BLaER1 treated with 17β-estradiol and CSF1 and Interleukin-3, amounts not matched to agents 10 nM and 100 nM (cell line): Measurements from ENCODE around the gene PHAX.
"Not testable (repeated sequence)": the region's sequence is repeated elsewhere in the genome, so short reads cannot be mapped to it uniquely, and the experiment has no call there.

Source experiments
- H3K27ac ChIP-seq, 11 experiments: shearing (Covaris generic); formaldehyde crosslinking; 2 replicates each; pipeline ENCODE4 v1.8.1; 2022
- H3K27me3 ChIP-seq, 11 experiments: shearing (Covaris generic); formaldehyde crosslinking; 2 replicates each; pipeline ENCODE4 v1.8.1; 2022
- H3K36me3 ChIP-seq, 11 experiments: shearing (Covaris generic); formaldehyde crosslinking; 2 replicates each; pipeline ENCODE4 v1.8.1; 2022
- H3K4me1 ChIP-seq, 10 experiments: shearing (Covaris generic); formaldehyde crosslinking; 2 replicates each; pipeline ENCODE4 v1.8.1; 2022
- H3K4me2 ChIP-seq, 11 experiments: shearing (Covaris generic); formaldehyde crosslinking; 2 replicates each; pipeline ENCODE4 v1.8.1; 2022
- H3K4me3 ChIP-seq, 10 experiments: shearing (Covaris generic); formaldehyde crosslinking; 2 replicates each; pipeline ENCODE4 v1.8.1; 2022
- H3K9ac ChIP-seq, 11 experiments: shearing (Covaris generic); formaldehyde crosslinking; 2 replicates each; pipeline ENCODE4 v1.8.1; 2022
- H3K9me3 ChIP-seq, 11 experiments: shearing (Covaris generic); formaldehyde crosslinking; replicated peaks in 1 of 11; 2 replicates each; pipeline ENCODE4 v1.8.1; 2022
- H4K20me1 ChIP-seq, 11 experiments: shearing (Covaris generic); formaldehyde crosslinking; 2 replicates each; pipeline ENCODE4 v1.8.1; 2022
- Cebpa-rat ChIP-seq, 11 experiments: shearing (Covaris generic); IDR thresholded peaks; 2 replicates each; pipeline ENCODE4 v1.8.1; 2022

PHAX gene

DNA sequence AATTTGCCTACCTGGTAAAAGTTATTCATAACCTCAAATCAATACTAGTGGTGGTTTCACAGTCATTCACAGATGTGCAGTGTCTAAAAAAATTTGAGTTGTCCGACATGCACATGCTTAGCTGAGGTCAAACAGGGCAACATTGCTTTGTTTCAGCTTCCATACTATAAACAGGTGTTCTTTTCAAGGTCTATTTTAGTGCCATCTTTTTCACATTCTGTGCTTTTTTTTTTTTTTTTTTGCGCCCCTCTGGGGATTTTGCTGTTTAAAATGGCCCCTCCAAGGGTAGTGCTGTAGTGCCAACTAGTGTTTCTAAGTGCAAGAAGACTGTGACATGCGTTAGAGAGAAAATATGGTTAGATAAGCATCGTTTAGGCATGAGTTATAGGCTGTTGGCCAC is 14.5 kb downstream of the PHAX start:
- Histone ChIP-seq H3K4me3 (no peak overlapping the region), H4K20me1 (peaks cover 15 to 85% (median 41%) of the 10 kb centered on the region in 11 experiments; a peak in 19 of 22 replicates), H3K4me1 (peaks cover 0 to 4% (median 0%) of the 10 kb centered on the region in 10 experiments; a peak in 1 of 20 replicates), H3K27me3 (no peaks in the 10 kb centered on the region), H3K36me3 (peaks cover 88 to 100% (median 99%) of the 10 kb centered on the region in 11 experiments), H3K4me2 (no peak overlapping the region), H3K27ac (no peak overlapping the region), H3K9me3 (no peaks in the 10 kb centered on the region), H3K9ac (no peak overlapping the region)
- no peak for TF ChIP-seq Cebpa-rat (IDR thresholded peaks at IDR 0.05)

GRCh38 chr5:126617603-126618002 is 16.9 kb downstream of the PHAX start:
- not testable (repeated sequence) for H3K9ac ChIP-seq, H3K9me3 ChIP-seq, H3K27ac ChIP-seq, H3K27me3 ChIP-seq, H3K4me2 ChIP-seq, H3K4me3 ChIP-seq, H3K4me1 ChIP-seq
- Histone ChIP-seq H4K20me1 (peaks cover 13 to 74% (median 26%) of the 10 kb centered on the region in 11 experiments; a peak in 19 of 22 replicates), H3K36me3 (peaks cover 83 to 100% (median 98%) of the 10 kb centered on the region in 11 experiments)

- no peaks in the 10 kb centered on the region for H3K9me3 ChIP-seq
- H3K4me3 ChIP-seq = no peak overlapping the region
- no peak for TF ChIP-seq Cebpa-rat (IDR thresholded peaks at IDR 0.05)
- no peak overlapping the region for H3K27ac ChIP-seq
- no peaks in the 10 kb centered on the region for H3K27me3 ChIP-seq
- no peak overlapping the region for H3K9ac ChIP-seq
- no peak overlapping the region for H3K4me2 ChIP-seq
- peaks cover 0 to 23% (median 6%) of the 10 kb centered on the region in 10 experiments; a peak in 12 of 20 replicates for H3K4me1 ChIP-seq
- H3K36me3 ChIP-seq = peaks cover 74 to 100% (median 89%) of the 10 kb centered on the region in 11 experiments
- H4K20me1 ChIP-seq = peaks cover 0 to 52% (median 8%) of the 10 kb centered on the region in 11 experiments; a peak in 14 of 22 replicates
Measured at GRCh38 chr5:126619781-126620180, 19.0 kb downstream of the PHAX start.

DNA sequence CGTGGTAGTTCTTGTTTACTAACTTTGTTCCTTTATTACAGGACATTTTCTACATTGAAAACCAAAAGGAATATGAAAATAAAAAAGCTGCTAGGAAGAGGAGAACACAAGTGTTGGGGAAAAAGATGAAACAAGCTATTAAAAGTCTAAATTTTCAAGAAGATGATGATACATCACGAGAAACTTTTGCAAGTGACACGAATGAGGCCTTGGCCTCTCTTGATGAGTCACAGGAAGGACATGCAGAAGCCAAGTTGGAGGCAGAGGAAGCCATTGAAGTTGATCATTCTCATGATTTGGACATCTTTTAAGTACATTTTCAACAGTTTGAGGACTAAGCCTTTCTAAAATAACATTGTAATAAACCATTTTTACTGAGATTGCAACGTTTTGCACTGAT is 23.8 kb downstream of the PHAX start:
- H3K4me3 ChIP-seq = no peak overlapping the region
- peak overlapping the region in 2 of 11 experiments; percentile 23 to 42; a peak in 4 of 22 replicates for H3K27ac ChIP-seq
- TF ChIP-seq Cebpa-rat (IDR thresholded peaks at IDR 0.05) = no peak
- no peaks in the 10 kb centered on the region for H3K27me3 ChIP-seq
- peaks cover 0 to 27% (median 6%) of the 10 kb centered on the region in 10 experiments; a peak in 12 of 20 replicates for H3K4me1 ChIP-seq
- H4K20me1 ChIP-seq = peaks cover 0 to 17% (median 3%) of the 10 kb centered on the region in 11 experiments; a peak in 5 of 22 replicates
- H3K9me3 ChIP-seq = no peaks in the 10 kb centered on the region
- no peak overlapping the region for H3K9ac ChIP-seq
- peaks cover 50 to 93% (median 77%) of the 10 kb centered on the region in 11 experiments for H3K36me3 ChIP-seq
- peak overlapping the region in 6 of 11 experiments; percentile 13 to 67 (median 30); a peak in 8 of 22 replicates for H3K4me2 ChIP-seq

DNA sequence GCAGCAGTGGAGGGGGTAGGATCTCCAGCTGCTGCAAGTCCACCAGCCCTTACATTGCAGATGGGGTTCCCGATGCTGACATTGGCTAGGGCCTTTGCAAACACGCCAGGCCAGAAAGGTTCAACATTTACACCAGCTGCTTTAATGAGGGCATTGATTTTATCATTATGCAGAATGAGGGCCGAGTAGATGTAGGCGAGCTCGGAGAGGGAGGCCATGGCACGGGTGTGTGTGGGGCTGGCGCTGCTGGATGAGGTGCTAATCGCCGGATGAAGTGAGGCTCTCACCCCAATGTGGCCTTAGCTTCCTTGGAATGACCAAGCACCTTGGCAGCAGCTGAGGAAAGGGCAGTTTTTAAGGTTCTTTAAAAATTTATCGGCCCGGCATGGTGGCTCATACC is 27.4 kb downstream of the PHAX start:
- no peaks in the 10 kb centered on the region for H3K9me3 ChIP-seq
- no peak overlapping the region for H3K27ac ChIP-seq
- H3K4me1 ChIP-seq = peaks cover 0 to 24% (median 6%) of the 10 kb centered on the region in 10 experiments; a peak in 12 of 20 replicates
- peaks cover 26 to 57% (median 44%) of the 10 kb centered on the region in 11 experiments for H3K36me3 ChIP-seq
- no peak for TF ChIP-seq Cebpa-rat (IDR thresholded peaks at IDR 0.05)
- H3K4me3 ChIP-seq = no peak overlapping the region
- H3K9ac ChIP-seq = no peak overlapping the region
- H4K20me1 ChIP-seq = peaks cover 0 to 7% (median 0%) of the 10 kb centered on the region in 11 experiments; a peak in 2 of 22 replicates
- no peaks in the 10 kb centered on the region for H3K27me3 ChIP-seq
- H3K4me2 ChIP-seq = no peak overlapping the region

GRCh38 chr5:126631920-126632319 is 31.2 kb downstream of the PHAX start:
- H4K20me1 ChIP-seq = no peaks in the 10 kb centered on the region
- no peak overlapping the region for H3K4me3 ChIP-seq
- H3K4me2 ChIP-seq = no peak overlapping the region
- no peaks in the 10 kb centered on the region for H3K9me3 ChIP-seq
- no peaks in the 10 kb centered on the region for H3K27me3 ChIP-seq
- no peak overlapping the region for H3K9ac ChIP-seq
- TF ChIP-seq Cebpa-rat (IDR thresholded peaks at IDR 0.05) = no peak
- no peak overlapping the region for H3K27ac ChIP-seq
- peaks cover 0 to 19% (median 13%) of the 10 kb centered on the region in 11 experiments; a peak in 17 of 22 replicates for H3K36me3 ChIP-seq
- H3K4me1 ChIP-seq = peaks cover 0 to 5% (median 0%) of the 10 kb centered on the region in 10 experiments; a peak in 2 of 20 replicates

DNA sequence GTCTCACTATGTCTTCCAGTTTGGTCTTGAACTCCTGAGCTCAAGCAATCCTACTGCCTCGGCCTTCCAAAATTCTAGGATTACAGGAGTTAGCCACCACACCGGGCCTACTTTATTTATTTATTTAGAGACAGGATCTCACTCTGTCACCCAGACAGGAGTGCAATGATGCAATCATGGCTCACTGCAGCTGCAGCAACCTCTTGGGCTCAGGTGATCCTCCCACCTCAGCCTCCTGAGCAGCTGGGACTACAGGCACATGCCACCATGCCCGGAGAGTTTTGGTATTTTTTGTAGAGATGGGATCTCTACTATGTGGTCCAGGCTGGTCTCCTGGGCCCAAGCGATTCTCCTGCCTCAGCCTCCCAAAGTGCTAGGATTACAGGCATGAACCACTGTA is 32.8 kb downstream of the PHAX start:
- no peak for TF ChIP-seq Cebpa-rat (IDR thresholded peaks at IDR 0.05)
- no peak overlapping the region for H3K9ac ChIP-seq
- H3K36me3 ChIP-seq = peaks cover 0 to 3% (median 0%) of the 10 kb centered on the region in 11 experiments; a peak in 6 of 22 replicates
- no peaks in the 10 kb centered on the region for H4K20me1 ChIP-seq
- H3K9me3 ChIP-seq = peaks cover 0 to 8% (median 0%) of the 10 kb centered on the region in 11 experiments; a peak in 7 of 22 replicates
- H3K27ac ChIP-seq = no peak overlapping the region
- H3K4me2 ChIP-seq = no peak overlapping the region
- H3K4me1 ChIP-seq = peaks cover 0 to 11% (median 0%) of the 10 kb centered on the region in 10 experiments; a peak in 2 of 20 replicates
- no peak overlapping the region for H3K4me3 ChIP-seq
- no peaks in the 10 kb centered on the region for H3K27me3 ChIP-seq

GRCh38 chr5:126635585-126635984 is 34.8 kb downstream of the PHAX start:
- H4K20me1 ChIP-seq = no peaks in the 10 kb centered on the region
- TF ChIP-seq Cebpa-rat (IDR thresholded peaks at IDR 0.05) = no peak
- peaks cover 0 to 12% (median 0%) of the 10 kb centered on the region in 11 experiments; a peak in 7 of 22 replicates for H3K9me3 ChIP-seq

GRCh38 chr5:126636956-126637355 is 36.2 kb downstream of the PHAX start:
- Histone ChIP-seq H3K4me1 (peaks cover 0 to 20% (median 0%) of the 10 kb centered on the region in 10 experiments; a peak in 3 of 20 replicates), H3K36me3 (no peaks in the 10 kb centered on the region), H3K4me3 (no peak overlapping the region), H3K27ac (no peak overlapping the region), H3K9ac (no peak overlapping the region), H3K4me2 (0 out of 22 replicates have a peak overlapping the region, but pooled peaks of 1 of the 11 experiments have one; percentile 11), H3K27me3 (no peaks in the 10 kb centered on the region), H4K20me1 (no peaks in the 10 kb centered on the region), H3K9me3 (peaks cover 0 to 12% (median 0%) of the 10 kb centered on the region in 11 experiments; a peak in 7 of 22 replicates)
- TF ChIP-seq Cebpa-rat (IDR thresholded peaks at IDR 0.05) = no peak

More at GRCh38 chr5:126635585-126635984, 34.8 kb downstream of the PHAX start:
- Histone ChIP-seq H3K27ac (no peak overlapping the region), H3K4me3 (no peak overlapping the region), H3K36me3 (no peaks in the 10 kb centered on the region), H3K27me3 (no peaks in the 10 kb centered on the region), H3K4me2 (no peak overlapping the region), H3K9ac (no peak overlapping the region), H3K4me1 (peaks cover 0 to 14% (median 0%) of the 10 kb centered on the region in 10 experiments; a peak in 2 of 20 replicates)
